ENCODE measurements around the gene PIP4K2A.

Gene PIP4K2A

GRCh38 chr10:22673785-22674572, 40.4 kb downstream of the PIP4K2A start:
- peaks cover 0 to 2% of the 10 kb centered on the region in 2 donors for H3K9me3 ChIP-seq (replicated peaks in 1 of 2; ENCODE audit: control insufficient read depth in 2 of 2, insufficient read depth in 1 of 2, low read depth in 1 of 2, low read length in 2 of 2)
- H2BK120ac ChIP-seq (ENCODE audit: low read depth, low read length), result no peak overlapping the region
- no peak overlapping the region for H3K4ac ChIP-seq (ENCODE audit: low read length)
- no peaks in the 10 kb centered on the region for H3K36me3 ChIP-seq (replicated peaks in 1 of 2; ENCODE audit: control insufficient read depth in 2 of 2, insufficient read depth in 2 of 2, low read length in 2 of 2)
- WGBS, 2 donors (ENCODE audit: extremely low coverage in 2 of 2, insufficient read length in 2 of 2, insufficient replicate concordance in 1 of 2), result no CpG with 5 or more reads among the region's 2 CpGs
- no peak overlapping the region for H3K4me3 ChIP-seq (ENCODE audit: low read length in 2 of 2)
- no peak overlapping the region for H3K27ac ChIP-seq (replicated peaks; ENCODE audit: low read length)
- no peak overlapping the region for H4K91ac ChIP-seq (ENCODE audit: low read depth, low read length, poor library complexity)
- H2AK5ac ChIP-seq (ENCODE audit: low read depth, low read length), result no peak overlapping the region
- no peak overlapping the region for H2BK15ac ChIP-seq (ENCODE audit: low read length)
- no peak overlapping the region for H2BK12ac ChIP-seq (ENCODE audit: low read length)
- H3K18ac ChIP-seq (ENCODE audit: low read length), result no peak overlapping the region
- no peak overlapping the region for H3K4me2 ChIP-seq (ENCODE audit: insufficient read depth, low read length, poor library complexity, severe bottlenecking)
- DNase-seq (ENCODE audit: low spot score), result no peak
- H3K14ac ChIP-seq (ENCODE audit: low read length), result no peak overlapping the region
- H3K23ac ChIP-seq (ENCODE audit: low read depth, low read length, poor library complexity), result no peak overlapping the region
- no peak overlapping the region for H2BK5ac ChIP-seq (ENCODE audit: low read length)
- no peak overlapping the region for H2AFZ ChIP-seq (ENCODE audit: low read length)
- no peaks in the 10 kb centered on the region for H3K27me3 ChIP-seq (ENCODE audit: control insufficient read depth in 3 of 3, insufficient read depth in 3 of 3, low read depth in 1 of 3, low read length in 3 of 3)
- peaks cover 2 to 19% of the 10 kb centered on the region in 2 donors for H3K4me1 ChIP-seq (ENCODE audit: control insufficient read depth in 2 of 2, insufficient read depth in 1 of 2, low read depth in 1 of 2, low read length in 2 of 2)
- H4K8ac ChIP-seq (ENCODE audit: low read depth, low read length), result no peak overlapping the region
- H3K79me1 ChIP-seq (ENCODE audit: low read depth, low read length), result no peaks in the 10 kb centered on the region
- H3K9ac ChIP-seq (ENCODE audit: low read depth, low read length, poor library complexity), result no peak overlapping the region

GRCh38 chr10:22673091-22673392, 41.3 kb downstream of the PIP4K2A start:
- Histone ChIP-seq H4K91ac (ENCODE audit: low read depth, low read length, poor library complexity) (no peak overlapping the region), H3K9ac (ENCODE audit: low read depth, low read length, poor library complexity) (no peak overlapping the region), H3K27me3 (ENCODE audit: control insufficient read depth in 3 of 3, insufficient read depth in 3 of 3, low read depth in 1 of 3, low read length in 3 of 3) (no peaks in the 10 kb centered on the region), H3K9me3 (replicated peaks in 1 of 2; ENCODE audit: control insufficient read depth in 2 of 2, insufficient read depth in 1 of 2, low read depth in 1 of 2, low read length in 2 of 2) (no peaks in the 10 kb centered on the region), H3K27ac (replicated peaks; ENCODE audit: low read length) (no peak overlapping the region), H2BK120ac (ENCODE audit: low read depth, low read length) (no peak overlapping the region), H3K4me2 (ENCODE audit: insufficient read depth, low read length, poor library complexity, severe bottlenecking) (no peak overlapping the region), H4K8ac (ENCODE audit: low read depth, low read length) (no peak overlapping the region), H3K4ac (ENCODE audit: low read length) (no peak overlapping the region), H3K4me3 (ENCODE audit: low read length in 2 of 2) (no peak overlapping the region), H3K14ac (ENCODE audit: low read length) (no peak overlapping the region), H3K36me3 (replicated peaks in 1 of 2; ENCODE audit: control insufficient read depth in 2 of 2, insufficient read depth in 2 of 2, low read length in 2 of 2) (no peaks in the 10 kb centered on the region), H2BK15ac (ENCODE audit: low read length) (no peak overlapping the region), H3K23ac (ENCODE audit: low read depth, low read length, poor library complexity) (no peak overlapping the region), H2AK5ac (ENCODE audit: low read depth, low read length) (no peak overlapping the region), H2BK5ac (ENCODE audit: low read length) (no peak overlapping the region), H2AFZ (ENCODE audit: low read length) (no peak overlapping the region), H3K79me1 (ENCODE audit: low read depth, low read length) (no peaks in the 10 kb centered on the region), H3K18ac (ENCODE audit: low read length) (no peak overlapping the region), H3K4me1 (ENCODE audit: control insufficient read depth in 2 of 2, insufficient read depth in 1 of 2, low read depth in 1 of 2, low read length in 2 of 2) (peaks cover 2 to 19% of the 10 kb centered on the region in 2 donors), H2BK12ac (ENCODE audit: low read length) (no peak overlapping the region)
- no CpG with 5 or more reads among the region's 1 CpG for WGBS, 2 donors (ENCODE audit: extremely low coverage in 2 of 2, insufficient read length in 2 of 2, insufficient replicate concordance in 1 of 2)
- no peak for DNase-seq (ENCODE audit: low spot score)

GRCh38 chr10:22672319-22673090, 41.9 kb downstream of the PIP4K2A start:
- Histone ChIP-seq H2BK15ac (ENCODE audit: low read length) (no peak overlapping the region), H3K4me1 (ENCODE audit: control insufficient read depth in 2 of 2, insufficient read depth in 1 of 2, low read depth in 1 of 2, low read length in 2 of 2) (peaks cover 2 to 19% of the 10 kb centered on the region in 2 donors)
- no peak for DNase-seq (ENCODE audit: low spot score)

GRCh38 chr10:22670788-22671187, 43.6 kb downstream of the PIP4K2A start:
- H3K9me3 ChIP-seq (replicated peaks in 1 of 2; ENCODE audit: control insufficient read depth in 2 of 2, insufficient read depth in 1 of 2, low read depth in 1 of 2, low read length in 2 of 2), result no peaks in the 10 kb centered on the region
- no peak overlapping the region for H3K4me2 ChIP-seq (ENCODE audit: insufficient read depth, low read length, poor library complexity, severe bottlenecking)
- 100% methylated on average over 1 of the region's 5 CpGs; no CpG with 5 or more reads in 1 of the 2 donors for WGBS, 2 donors (ENCODE audit: extremely low coverage in 2 of 2, insufficient read length in 2 of 2, insufficient replicate concordance in 1 of 2)
- no peak overlapping the region for H2AK5ac ChIP-seq (ENCODE audit: low read depth, low read length)
- H3K4me1 ChIP-seq (ENCODE audit: control insufficient read depth in 2 of 2, insufficient read depth in 1 of 2, low read depth in 1 of 2, low read length in 2 of 2), result peaks cover 4 to 22% of the 10 kb centered on the region in 2 donors
- no peaks in the 10 kb centered on the region for H3K27me3 ChIP-seq (ENCODE audit: control insufficient read depth in 3 of 3, insufficient read depth in 3 of 3, low read depth in 1 of 3, low read length in 3 of 3)
- H2BK12ac ChIP-seq (ENCODE audit: low read length), result no peak overlapping the region
- H3K36me3 ChIP-seq (replicated peaks in 1 of 2; ENCODE audit: control insufficient read depth in 2 of 2, insufficient read depth in 2 of 2, low read length in 2 of 2), result no peaks in the 10 kb centered on the region
- no peak overlapping the region for H3K9ac ChIP-seq (ENCODE audit: low read depth, low read length, poor library complexity)
- H3K18ac ChIP-seq (ENCODE audit: low read length), result no peak overlapping the region
- no peak overlapping the region for H2AFZ ChIP-seq (ENCODE audit: low read length)
- H3K79me1 ChIP-seq (ENCODE audit: low read depth, low read length), result no peaks in the 10 kb centered on the region
- no peak overlapping the region for H4K8ac ChIP-seq (ENCODE audit: low read depth, low read length)
- H3K4me3 ChIP-seq (ENCODE audit: low read length in 2 of 2), result no peak overlapping the region
- no peak overlapping the region for H4K91ac ChIP-seq (ENCODE audit: low read depth, low read length, poor library complexity)
- H2BK5ac ChIP-seq (ENCODE audit: low read length), result no peak overlapping the region
- no peak overlapping the region for H3K14ac ChIP-seq (ENCODE audit: low read length)
- no peak overlapping the region for H2BK120ac ChIP-seq (ENCODE audit: low read depth, low read length)
- no peak overlapping the region for H3K27ac ChIP-seq (replicated peaks; ENCODE audit: low read length)
- no peak overlapping the region for H2BK15ac ChIP-seq (ENCODE audit: low read length)
- H3K23ac ChIP-seq (ENCODE audit: low read depth, low read length, poor library complexity), result no peak overlapping the region
- DNase-seq (ENCODE audit: low spot score), result no peak
- no peak overlapping the region for H3K4ac ChIP-seq (ENCODE audit: low read length)

More at GRCh38 chr10:22672319-22673090, 41.9 kb downstream of the PIP4K2A start:
- no peaks in the 10 kb centered on the region for H3K79me1 ChIP-seq (ENCODE audit: low read depth, low read length)
- no peak overlapping the region for H3K4ac ChIP-seq (ENCODE audit: low read length)
- no CpG with 5 or more reads among the region's 7 CpGs for WGBS, 2 donors (ENCODE audit: extremely low coverage in 2 of 2, insufficient read length in 2 of 2, insufficient replicate concordance in 1 of 2)
- no peak overlapping the region for H2AFZ ChIP-seq (ENCODE audit: low read length)
- no peak overlapping the region for H2BK5ac ChIP-seq (ENCODE audit: low read length)
- no peak overlapping the region for H2BK120ac ChIP-seq (ENCODE audit: low read depth, low read length)
- no peak overlapping the region for H3K23ac ChIP-seq (ENCODE audit: low read depth, low read length, poor library complexity)
- no peak overlapping the region for H3K4me2 ChIP-seq (ENCODE audit: insufficient read depth, low read length, poor library complexity, severe bottlenecking)
- no peak overlapping the region for H3K4me3 ChIP-seq (ENCODE audit: low read length in 2 of 2)
- H3K9ac ChIP-seq (ENCODE audit: low read depth, low read length, poor library complexity), result no peak overlapping the region
- no peaks in the 10 kb centered on the region for H3K27me3 ChIP-seq (ENCODE audit: control insufficient read depth in 3 of 3, insufficient read depth in 3 of 3, low read depth in 1 of 3, low read length in 3 of 3)
- no peaks in the 10 kb centered on the region for H3K9me3 ChIP-seq (replicated peaks in 1 of 2; ENCODE audit: control insufficient read depth in 2 of 2, insufficient read depth in 1 of 2, low read depth in 1 of 2, low read length in 2 of 2)
- H3K14ac ChIP-seq (ENCODE audit: low read length), result no peak overlapping the region
- no peak overlapping the region for H3K18ac ChIP-seq (ENCODE audit: low read length)
- H4K8ac ChIP-seq (ENCODE audit: low read depth, low read length), result no peak overlapping the region
- H2AK5ac ChIP-seq (ENCODE audit: low read depth, low read length), result no peak overlapping the region
- no peaks in the 10 kb centered on the region for H3K36me3 ChIP-seq (replicated peaks in 1 of 2; ENCODE audit: control insufficient read depth in 2 of 2, insufficient read depth in 2 of 2, low read length in 2 of 2)
- H2BK12ac ChIP-seq (ENCODE audit: low read length), result no peak overlapping the region
- no peak overlapping the region for H3K27ac ChIP-seq (replicated peaks; ENCODE audit: low read length)
- H4K91ac ChIP-seq (ENCODE audit: low read depth, low read length, poor library complexity), result no peak overlapping the region
